ENCODE measurements around the gene LRIG1. TPM values are rescaled to one million over a fixed set of nuclear protein-coding genes. Genes with fewer than 3 reads are reported as not detected.

The LRIG1 gene
- total and polyA plus RNA-seq, 10 of the 15 experiments (the other 5 are each of a cell fraction or from before 2014, with no cell fraction given), result 0.84 to 16.4 (median 8.1) TPM

GRCh38 chr3:66481071-66482017 lies 19.5 kb downstream of the LRIG1 start (continued):
- TF ChIP-seq MEF2A (IDR thresholded peaks at IDR 0.05; ENCODE audit: insufficient read depth, low read depth, low read length) (no peak), MEF2B (IDR thresholded peaks at IDR 0.05; ENCODE audit: partially characterized antibody, poor library complexity, severe bottlenecking) (peak; percentile 56), CHD1 (IDR thresholded peaks at IDR 0.05; ENCODE audit: low read depth, low read length) (no peak), LARP7 (IDR thresholded peaks at IDR 0.05) (no peak), RBBP5 (conservative IDR thresholded peaks at IDR 0.05) (no peak), ZZZ3 (IDR thresholded peaks at IDR 0.05; ENCODE audit: control insufficient read depth, insufficient read length, low read depth) (no peak), BCL11A (IDR thresholded peaks at IDR 0.05; ENCODE audit: low read depth, low read length) (no peak), SREBF2 (IDR thresholded peaks at IDR 0.05; ENCODE audit: low read length) (no peak), TARDBP (IDR thresholded peaks at IDR 0.05; ENCODE audit: borderline replicate concordance) (no peak), SPI1 (IDR thresholded peaks at IDR 0.05; ENCODE audit: borderline replicate concordance, insufficient read depth, low read depth, low read length) (no peak), E2F4 (IDR thresholded peaks at IDR 0.05; ENCODE audit: low read depth, low read length) (no peak), GATAD2B (conservative IDR thresholded peaks at IDR 0.05; ENCODE audit: low read depth) (0 out of 2 replicates have a peak, but pooled peaks have one; percentile 46), ZNF274 (IDR thresholded peaks at IDR 0.05; ENCODE audit: insufficient read depth, insufficient read length) (no peak), TAF1 (IDR thresholded peaks at IDR 0.05; ENCODE audit: borderline replicate concordance, low read depth, low read length) (no peak), ASH2L (IDR thresholded peaks at IDR 0.05; ENCODE audit: borderline replicate concordance, low read depth) (no peak), HSF1 (IDR thresholded peaks at IDR 0.05; ENCODE audit: low read depth, low read length) (no peak), FOXK2 (IDR thresholded peaks at IDR 0.05) (no peak), ZBED1 (IDR thresholded peaks at IDR 0.05; ENCODE audit: borderline replicate concordance) (no peak)
- TF ChIP-seq, protein P1, sequence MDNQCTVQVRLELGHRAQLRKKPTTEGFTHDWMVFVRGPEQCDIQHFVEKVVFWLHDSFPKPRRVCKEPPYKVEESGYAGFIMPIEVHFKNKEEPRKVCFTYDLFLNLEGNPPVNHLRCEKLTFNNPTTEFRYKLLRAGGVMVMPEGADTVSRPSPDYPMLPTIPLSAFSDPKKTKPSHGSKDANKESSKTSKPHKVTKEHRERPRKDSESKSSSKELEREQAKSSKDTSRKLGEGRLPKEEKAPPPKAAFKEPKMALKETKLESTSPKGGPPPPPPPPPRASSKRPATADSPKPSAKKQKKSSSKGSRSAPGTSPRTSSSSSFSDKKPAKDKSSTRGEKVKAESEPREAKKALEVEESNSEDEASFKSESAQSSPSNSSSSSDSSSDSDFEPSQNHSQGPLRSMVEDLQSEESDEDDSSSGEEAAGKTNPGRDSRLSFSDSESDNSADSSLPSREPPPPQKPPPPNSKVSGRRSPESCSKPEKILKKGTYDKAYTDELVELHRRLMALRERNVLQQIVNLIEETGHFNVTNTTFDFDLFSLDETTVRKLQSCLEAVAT (IDR thresholded peaks at IDR 0.05), result no peak
- TF ChIP-seq, protein P2, sequence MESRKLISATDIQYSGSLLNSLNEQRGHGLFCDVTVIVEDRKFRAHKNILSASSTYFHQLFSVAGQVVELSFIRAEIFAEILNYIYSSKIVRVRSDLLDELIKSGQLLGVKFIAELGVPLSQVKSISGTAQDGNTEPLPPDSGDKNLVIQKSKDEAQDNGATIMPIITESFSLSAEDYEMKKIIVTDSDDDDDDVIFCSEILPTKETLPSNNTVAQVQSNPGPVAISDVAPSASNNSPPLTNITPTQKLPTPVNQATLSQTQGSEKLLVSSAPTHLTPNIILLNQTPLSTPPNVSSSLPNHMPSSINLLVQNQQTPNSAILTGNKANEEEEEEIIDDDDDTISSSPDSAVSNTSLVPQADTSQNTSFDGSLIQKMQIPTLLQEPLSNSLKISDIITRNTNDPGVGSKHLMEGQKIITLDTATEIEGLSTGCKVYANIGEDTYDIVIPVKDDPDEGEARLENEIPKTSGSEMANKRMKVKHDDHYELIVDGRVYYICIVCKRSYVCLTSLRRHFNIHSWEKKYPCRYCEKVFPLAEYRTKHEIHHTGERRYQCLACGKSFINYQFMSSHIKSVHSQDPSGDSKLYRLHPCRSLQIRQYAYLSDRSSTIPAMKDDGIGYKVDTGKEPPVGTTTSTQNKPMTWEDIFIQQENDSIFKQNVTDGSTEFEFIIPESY (IDR thresholded peaks at IDR 0.05), result no peak
- TF ChIP-seq, protein P3, sequence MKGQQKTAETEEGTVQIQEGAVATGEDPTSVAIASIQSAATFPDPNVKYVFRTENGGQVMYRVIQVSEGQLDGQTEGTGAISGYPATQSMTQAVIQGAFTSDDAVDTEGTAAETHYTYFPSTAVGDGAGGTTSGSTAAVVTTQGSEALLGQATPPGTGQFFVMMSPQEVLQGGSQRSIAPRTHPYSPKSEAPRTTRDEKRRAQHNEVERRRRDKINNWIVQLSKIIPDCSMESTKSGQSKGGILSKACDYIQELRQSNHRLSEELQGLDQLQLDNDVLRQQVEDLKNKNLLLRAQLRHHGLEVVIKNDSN (IDR thresholded peaks at IDR 0.05; ENCODE audit: borderline replicate concordance, extremely low read length, insufficient read depth, low read depth, low read length), result no peak
- TF ChIP-seq, protein P4, sequence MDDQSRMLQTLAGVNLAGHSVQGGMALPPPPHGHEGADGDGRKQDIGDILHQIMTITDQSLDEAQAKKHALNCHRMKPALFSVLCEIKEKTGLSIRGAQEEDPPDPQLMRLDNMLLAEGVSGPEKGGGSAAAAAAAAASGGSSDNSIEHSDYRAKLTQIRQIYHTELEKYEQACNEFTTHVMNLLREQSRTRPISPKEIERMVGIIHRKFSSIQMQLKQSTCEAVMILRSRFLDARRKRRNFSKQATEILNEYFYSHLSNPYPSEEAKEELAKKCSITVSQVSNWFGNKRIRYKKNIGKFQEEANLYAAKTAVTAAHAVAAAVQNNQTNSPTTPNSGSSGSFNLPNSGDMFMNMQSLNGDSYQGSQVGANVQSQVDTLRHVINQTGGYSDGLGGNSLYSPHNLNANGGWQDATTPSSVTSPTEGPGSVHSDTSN (IDR thresholded peaks at IDR 0.05; ENCODE audit: insufficient replicate concordance, low read depth, low read length), result no peak
